ENCODE results near the gene USP17L30. TPM values are rescaled to one million over a fixed set of nuclear protein-coding genes. Genes with fewer than 3 reads are reported as not detected.
"Not testable (repeated sequence)": the region's sequence is repeated elsewhere in the genome, so short reads cannot be mapped to it uniquely, and the experiment has no call there.

USP17L30 gene, protein sequence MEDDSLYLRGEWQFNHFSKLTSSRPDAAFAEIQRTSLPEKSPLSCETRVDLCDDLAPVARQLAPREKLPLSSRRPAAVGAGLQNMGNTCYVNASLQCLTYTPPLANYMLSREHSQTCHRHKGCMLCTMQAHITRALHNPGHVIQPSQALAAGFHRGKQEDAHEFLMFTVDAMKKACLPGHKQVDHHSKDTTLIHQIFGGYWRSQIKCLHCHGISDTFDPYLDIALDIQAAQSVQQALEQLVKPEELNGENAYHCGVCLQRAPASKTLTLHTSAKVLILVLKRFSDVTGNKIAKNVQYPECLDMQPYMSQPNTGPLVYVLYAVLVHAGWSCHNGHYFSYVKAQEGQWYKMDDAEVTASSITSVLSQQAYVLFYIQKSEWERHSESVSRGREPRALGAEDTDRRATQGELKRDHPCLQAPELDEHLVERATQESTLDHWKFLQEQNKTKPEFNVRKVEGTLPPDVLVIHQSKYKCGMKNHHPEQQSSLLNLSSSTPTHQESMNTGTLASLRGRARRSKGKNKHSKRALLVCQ
- polyA plus RNA-seq (2013, experiment 1 of 2), result not detected
- not detected for polyA plus RNA-seq (2013, experiment 2 of 2)

DNA sequence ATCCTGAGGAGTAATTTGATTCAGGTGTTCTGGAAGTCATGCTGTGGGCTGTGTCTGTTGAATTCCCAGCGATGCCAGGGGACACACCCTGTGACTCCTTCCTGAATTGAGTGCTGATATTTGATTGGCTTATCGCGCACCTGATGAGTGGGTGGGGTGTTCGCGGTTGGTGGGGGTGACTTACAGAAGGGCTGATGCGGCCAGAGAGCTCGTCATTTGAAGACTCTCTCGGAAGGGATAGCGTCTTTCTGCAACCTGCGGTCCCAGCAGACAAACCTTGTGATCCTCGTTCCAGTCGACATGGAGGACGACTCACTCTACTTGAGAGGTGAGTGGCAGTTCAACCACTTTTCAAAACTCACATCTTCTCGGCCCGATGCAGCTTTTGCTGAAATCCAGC lies at the start of gene USP17L30:
TSS of gene USP17L30 (plus strand) at position 301 of the 400 bp plus-strand sequence. CDS start at position 301, 0 bp downstream.
- DNase-seq; H3K4me3 ChIP-seq (ENCODE audit: insufficient read depth in 1 of 2, low read depth in 1 of 2, low read length in 2 of 2); H2BK15ac ChIP-seq (ENCODE audit: low read depth, poor library complexity, severe bottlenecking); H3K9me3 ChIP-seq (ENCODE audit: control insufficient read depth, low read length); H3K9ac ChIP-seq (ENCODE audit: low read length); H3K27me3 ChIP-seq (ENCODE audit: control insufficient read depth in 1 of 2, insufficient read depth in 1 of 2, low read length in 2 of 2); H3K4ac ChIP-seq (ENCODE audit: low read depth in 1 of 2, low read length in 2 of 2); H4K8ac ChIP-seq (ENCODE audit: low read length); H3K79me1 ChIP-seq (replicated peaks; ENCODE audit: low read length, poor library complexity, severe bottlenecking); H3K14ac ChIP-seq (ENCODE audit: low read length in 2 of 2); H4K91ac ChIP-seq (ENCODE audit: low read length); H3K23ac ChIP-seq (ENCODE audit: low read length in 2 of 2); H2BK120ac ChIP-seq (ENCODE audit: low read depth, low read length); H2AFZ ChIP-seq (ENCODE audit: low read depth, low read length); H3K36me3 ChIP-seq (ENCODE audit: control insufficient read depth in 1 of 2, insufficient read depth in 2 of 2, low read depth in 1 of 2, low read length in 2 of 2); H3K4me1 ChIP-seq (ENCODE audit: control insufficient read depth, insufficient read depth, low read depth, low read length); H3K27ac ChIP-seq (ENCODE audit: low read length, poor library complexity, severe bottlenecking); H2BK5ac ChIP-seq (ENCODE audit: low read depth, low read length, poor library complexity, severe bottlenecking); H2AK5ac ChIP-seq (ENCODE audit: low read length, severe bottlenecking); H2BK12ac ChIP-seq (ENCODE audit: low read length in 2 of 2); H3K4me2 ChIP-seq (ENCODE audit: low read length, poor library complexity, severe bottlenecking); H3K18ac ChIP-seq (ENCODE audit: low read depth in 1 of 2, low read length in 2 of 2): not testable (repeated sequence)
- WGBS, result no CpG with 5 or more reads among the region's 15 CpGs

DNA sequence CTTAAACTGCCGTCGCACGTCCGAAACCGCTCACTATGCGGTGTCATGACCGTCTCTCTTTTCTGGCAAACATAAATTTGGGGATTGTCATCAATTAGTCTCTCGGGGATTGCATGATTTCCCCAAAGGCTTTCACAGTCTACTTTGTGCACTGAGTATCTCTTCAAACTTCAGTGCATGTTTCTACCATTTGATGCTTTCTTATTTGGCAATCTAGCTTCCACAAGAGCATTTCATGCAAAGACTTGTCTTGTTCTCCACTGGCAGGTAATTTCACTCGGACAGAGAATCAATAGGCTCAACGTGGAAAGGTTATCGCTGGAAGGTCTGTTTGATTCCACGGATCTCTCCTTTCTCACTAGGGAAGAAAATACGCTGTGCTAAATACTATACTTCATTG lies 38.7 kb upstream of the USP17L30 start:
- not testable (repeated sequence) for DNase-seq; H2BK15ac ChIP-seq (ENCODE audit: low read depth, poor library complexity, severe bottlenecking); H3K4ac ChIP-seq (ENCODE audit: low read depth in 1 of 2, low read length in 2 of 2); H3K4me1 ChIP-seq (ENCODE audit: control insufficient read depth, insufficient read depth, low read depth, low read length); H3K14ac ChIP-seq (ENCODE audit: low read length in 2 of 2); H2BK120ac ChIP-seq (ENCODE audit: low read depth, low read length); H2BK12ac ChIP-seq (ENCODE audit: low read length in 2 of 2); H3K4me3 ChIP-seq (ENCODE audit: insufficient read depth in 1 of 2, low read depth in 1 of 2, low read length in 2 of 2); H3K36me3 ChIP-seq (ENCODE audit: control insufficient read depth in 1 of 2, insufficient read depth in 2 of 2, low read depth in 1 of 2, low read length in 2 of 2); H3K9me3 ChIP-seq (ENCODE audit: control insufficient read depth, low read length); H3K4me2 ChIP-seq (ENCODE audit: low read length, poor library complexity, severe bottlenecking); H3K18ac ChIP-seq (ENCODE audit: low read depth in 1 of 2, low read length in 2 of 2); H2BK5ac ChIP-seq (ENCODE audit: low read depth, low read length, poor library complexity, severe bottlenecking); H3K27me3 ChIP-seq (ENCODE audit: control insufficient read depth in 1 of 2, insufficient read depth in 1 of 2, low read length in 2 of 2); H3K27ac ChIP-seq (ENCODE audit: low read length, poor library complexity, severe bottlenecking); H4K8ac ChIP-seq (ENCODE audit: low read length); H4K91ac ChIP-seq (ENCODE audit: low read length); H3K79me1 ChIP-seq (replicated peaks; ENCODE audit: low read length, poor library complexity, severe bottlenecking); H3K9ac ChIP-seq (ENCODE audit: low read length); H3K23ac ChIP-seq (ENCODE audit: low read length in 2 of 2); H2AFZ ChIP-seq (ENCODE audit: low read depth, low read length); H2AK5ac ChIP-seq (ENCODE audit: low read length, severe bottlenecking)
- whole genome bisulfite sequencing, result 91% methylated on average over 8 of the region's 13 CpGs

DNA sequence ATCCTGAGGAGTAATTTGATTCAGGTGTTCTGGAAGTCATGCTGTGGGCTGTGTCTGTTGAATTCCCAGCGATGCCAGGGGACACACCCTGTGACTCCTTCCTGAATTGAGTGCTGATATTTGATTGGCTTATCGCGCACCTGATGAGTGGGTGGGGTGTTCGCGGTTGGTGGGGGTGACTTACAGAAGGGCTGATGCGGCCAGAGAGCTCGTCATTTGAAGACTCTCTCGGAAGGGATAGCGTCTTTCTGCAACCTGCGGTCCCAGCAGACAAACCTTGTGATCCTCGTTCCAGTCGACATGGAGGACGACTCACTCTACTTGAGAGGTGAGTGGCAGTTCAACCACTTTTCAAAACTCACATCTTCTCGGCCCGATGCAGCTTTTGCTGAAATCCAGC lies 38.1 kb upstream of the USP17L30 start, which contains the start of gene USP17L24:
TSS of gene USP17L24 (plus strand) at position 301 of the 400 bp plus-strand sequence. CDS start at position 301, 0 bp downstream.
- H3K14ac ChIP-seq (ENCODE audit: low read length in 2 of 2); H3K27me3 ChIP-seq (ENCODE audit: control insufficient read depth in 1 of 2, insufficient read depth in 1 of 2, low read length in 2 of 2); H4K91ac ChIP-seq (ENCODE audit: low read length); H2BK120ac ChIP-seq (ENCODE audit: low read depth, low read length); H3K9ac ChIP-seq (ENCODE audit: low read length); H4K8ac ChIP-seq (ENCODE audit: low read length); H3K9me3 ChIP-seq (ENCODE audit: control insufficient read depth, low read length); H2BK5ac ChIP-seq (ENCODE audit: low read depth, low read length, poor library complexity, severe bottlenecking); DNase-seq; H2BK12ac ChIP-seq (ENCODE audit: low read length in 2 of 2); H3K4me2 ChIP-seq (ENCODE audit: low read length, poor library complexity, severe bottlenecking); H3K27ac ChIP-seq (ENCODE audit: low read length, poor library complexity, severe bottlenecking); H3K36me3 ChIP-seq (ENCODE audit: control insufficient read depth in 1 of 2, insufficient read depth in 2 of 2, low read depth in 1 of 2, low read length in 2 of 2); H3K4me3 ChIP-seq (ENCODE audit: insufficient read depth in 1 of 2, low read depth in 1 of 2, low read length in 2 of 2); H3K4ac ChIP-seq (ENCODE audit: low read depth in 1 of 2, low read length in 2 of 2); H3K79me1 ChIP-seq (replicated peaks; ENCODE audit: low read length, poor library complexity, severe bottlenecking); H3K23ac ChIP-seq (ENCODE audit: low read length in 2 of 2); H2AFZ ChIP-seq (ENCODE audit: low read depth, low read length); H3K4me1 ChIP-seq (ENCODE audit: control insufficient read depth, insufficient read depth, low read depth, low read length); H2AK5ac ChIP-seq (ENCODE audit: low read length, severe bottlenecking); H3K18ac ChIP-seq (ENCODE audit: low read depth in 1 of 2, low read length in 2 of 2); H2BK15ac ChIP-seq (ENCODE audit: low read depth, poor library complexity, severe bottlenecking): not testable (repeated sequence)
- WGBS, result no CpG with 5 or more reads among the region's 15 CpGs

DNA sequence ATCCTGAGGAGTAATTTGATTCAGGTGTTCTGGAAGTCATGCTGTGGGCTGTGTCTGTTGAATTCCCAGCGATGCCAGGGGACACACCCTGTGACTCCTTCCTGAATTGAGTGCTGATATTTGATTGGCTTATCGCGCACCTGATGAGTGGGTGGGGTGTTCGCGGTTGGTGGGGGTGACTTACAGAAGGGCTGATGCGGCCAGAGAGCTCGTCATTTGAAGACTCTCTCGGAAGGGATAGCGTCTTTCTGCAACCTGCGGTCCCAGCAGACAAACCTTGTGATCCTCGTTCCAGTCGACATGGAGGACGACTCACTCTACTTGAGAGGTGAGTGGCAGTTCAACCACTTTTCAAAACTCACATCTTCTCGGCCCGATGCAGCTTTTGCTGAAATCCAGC lies 33.3 kb upstream of the USP17L30 start, which contains the start of gene USP17L25:
TSS of gene USP17L25 (plus strand) at position 301 of the 400 bp plus-strand sequence. CDS start at position 301, 0 bp downstream.
- not testable (repeated sequence) for H2BK15ac ChIP-seq (ENCODE audit: low read depth, poor library complexity, severe bottlenecking); H3K14ac ChIP-seq (ENCODE audit: low read length in 2 of 2); DNase-seq; H2BK120ac ChIP-seq (ENCODE audit: low read depth, low read length); H3K4ac ChIP-seq (ENCODE audit: low read depth in 1 of 2, low read length in 2 of 2); H3K36me3 ChIP-seq (ENCODE audit: control insufficient read depth in 1 of 2, insufficient read depth in 2 of 2, low read depth in 1 of 2, low read length in 2 of 2); H3K27ac ChIP-seq (ENCODE audit: low read length, poor library complexity, severe bottlenecking); H3K27me3 ChIP-seq (ENCODE audit: control insufficient read depth in 1 of 2, insufficient read depth in 1 of 2, low read length in 2 of 2); H2AK5ac ChIP-seq (ENCODE audit: low read length, severe bottlenecking); H3K23ac ChIP-seq (ENCODE audit: low read length in 2 of 2); H2BK12ac ChIP-seq (ENCODE audit: low read length in 2 of 2); H3K4me3 ChIP-seq (ENCODE audit: insufficient read depth in 1 of 2, low read depth in 1 of 2, low read length in 2 of 2); H3K9me3 ChIP-seq (ENCODE audit: control insufficient read depth, low read length); H3K4me2 ChIP-seq (ENCODE audit: low read length, poor library complexity, severe bottlenecking); H4K8ac ChIP-seq (ENCODE audit: low read length); H3K79me1 ChIP-seq (replicated peaks; ENCODE audit: low read length, poor library complexity, severe bottlenecking); H3K18ac ChIP-seq (ENCODE audit: low read depth in 1 of 2, low read length in 2 of 2); H3K4me1 ChIP-seq (ENCODE audit: control insufficient read depth, insufficient read depth, low read depth, low read length); H2AFZ ChIP-seq (ENCODE audit: low read depth, low read length); H3K9ac ChIP-seq (ENCODE audit: low read length); H4K91ac ChIP-seq (ENCODE audit: low read length); H2BK5ac ChIP-seq (ENCODE audit: low read depth, low read length, poor library complexity, severe bottlenecking)
- WGBS, result no CpG with 5 or more reads among the region's 15 CpGs
